Suprapubic skin (tissue), 4 donors: ENCODE measurements around the gene CKS1B.

ENCODE experiments used
- CTCF ChIP-seq, 2 donors: fragments of 200-600 bp in 1 of 2; fragments of 450-650 bp in 1 of 2; sonication (generic) in 1 of 2; IDR thresholded peaks; one replicate each; pipeline ENCODE4 v1.5.1; 2016 to 2019; ENCODE audit warnings: antibody characterized with exemption in 2 of 2, mild to moderate bottlenecking in 1 of 2, moderate library complexity in 1 of 2
- POLR2A ChIP-seq, 2 donors: fragments of 450-650 bp; IDR thresholded peaks; one replicate each; pipeline ENCODE4 v1.6.1; 2017; ENCODE audit warnings: antibody characterized with exemption in 2 of 2, mild to moderate bottlenecking in 2 of 2, moderate library complexity in 2 of 2
- POLR2AphosphoS5 ChIP-seq, 3 donors: sonication (generic); formaldehyde crosslinking; IDR thresholded peaks; one replicate each; pipeline ENCODE4 v1.6.1; 2017; ENCODE audit warnings: antibody characterized with exemption in 3 of 3

DNA sequence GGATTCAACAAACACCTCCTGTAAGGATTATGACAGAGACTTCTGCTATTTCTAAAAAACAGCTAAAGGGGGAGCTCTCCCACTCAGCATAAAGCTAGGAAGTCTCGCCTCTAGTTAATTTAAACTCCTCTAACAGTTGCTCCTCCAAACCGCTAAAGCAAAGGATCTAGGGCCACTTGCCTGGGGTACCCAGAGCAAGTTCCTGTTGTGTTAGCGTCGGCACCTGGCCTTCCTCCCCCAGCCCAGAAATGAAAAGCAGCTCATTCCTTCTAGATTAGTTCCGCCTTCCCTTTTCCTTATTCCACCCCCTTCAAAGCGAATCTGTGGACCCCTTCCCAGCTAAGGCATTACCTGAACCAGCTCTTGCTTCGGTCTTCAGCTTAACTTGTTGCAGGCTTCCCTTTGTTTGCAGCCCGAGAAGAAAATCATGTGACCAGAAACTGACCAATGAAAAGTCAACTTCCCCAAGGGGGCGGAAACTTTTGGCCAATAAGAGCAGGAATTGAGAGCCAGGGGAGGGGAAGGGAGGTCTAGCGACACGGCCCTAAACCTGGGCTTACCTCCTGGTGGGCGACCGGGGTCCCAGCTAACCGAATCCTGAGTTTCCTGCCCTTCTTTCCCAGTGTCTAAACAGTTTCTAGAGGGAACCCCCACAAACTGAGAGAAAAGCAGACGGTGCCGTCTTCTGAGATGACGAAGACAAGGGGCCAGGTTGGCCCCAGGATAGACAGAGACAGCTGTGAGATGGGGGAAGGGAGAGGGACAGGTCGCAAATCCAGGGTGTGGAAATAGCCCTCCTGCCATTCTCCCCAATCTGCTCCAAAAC is 18.6 kb upstream of the CKS1B start, which contains the start of gene PBXIP1:
- TF ChIP-seq POLR2AphosphoS5 (IDR thresholded peaks at IDR 0.05) (no peak), POLR2A (IDR thresholded peaks at IDR 0.05) (peak in 1 of 2 donors; percentile 28), CTCF (IDR thresholded peaks at IDR 0.05) (peak in 1 of 2 donors; percentile 9)
